SU-DHL-6 (cell line): ENCODE measurements around the gene ATXN7L1.

Experiments used
- H2AFZ ChIP-seq: fragments of 200-600 bp; sonication (generic); 2 replicates; pipeline ENCODE4 v1.6.1; 2014; ENCODE audit warnings: low read depth, mild to moderate bottlenecking, moderate library complexity, mixed read lengths, antibody characterized with exemption, low read length; ENCODE audit not compliant: severe bottlenecking
- H3F3A ChIP-seq: fragments of 200-600 bp; shearing (Covaris generic); 2 replicates; pipeline ENCODE4 v1.6.0; 2016; ENCODE audit warnings: antibody characterized with exemption, mild to moderate bottlenecking; ENCODE audit not compliant: insufficient read depth
- H3K27ac ChIP-seq: fragments of 200-600 bp; sonication (generic); 2 replicates; pipeline ENCODE4 v1.5.1; 2016; ENCODE audit warnings: low read depth, mild to moderate bottlenecking, low read length, moderate library complexity, mixed read lengths
- H3K27me3 ChIP-seq: fragments of 200-600 bp; sonication (generic), shearing (Covaris generic); 2 replicates; pipeline ENCODE4 v1.6.0; 2014; ENCODE audit warnings: mild to moderate bottlenecking, low read length
- H3K36me3 ChIP-seq: fragments of 200-600 bp; sonication (generic); 2 replicates; pipeline ENCODE4 v1.6.1; 2014; ENCODE audit warnings: mild to moderate bottlenecking, low read length, mixed read lengths
- H3K4me2 ChIP-seq: fragments of 300-600, 200-600 bp; shearing (Covaris generic), sonication (generic); 2 replicates; pipeline ENCODE4 v1.6.0; 2014; ENCODE audit warnings: low read length, low read depth, mild to moderate bottlenecking; ENCODE audit not compliant: poor library complexity, severe bottlenecking
- H3K4me3 ChIP-seq: fragments of 200-600 bp; sonication (generic); 2 replicates; pipeline ENCODE4 v1.5.1; 2014; ENCODE audit warnings: antibody characterized with exemption, low read length, mild to moderate bottlenecking, mixed read lengths; ENCODE audit not compliant: insufficient read depth, poor library complexity, severe bottlenecking
- H3K79me2 ChIP-seq: fragments of 200-600 bp; sonication (generic); 2 replicates; pipeline ENCODE4 v1.6.1; 2014; ENCODE audit warnings: mild to moderate bottlenecking, low read length, moderate library complexity; ENCODE audit not compliant: insufficient read depth
- H3K9ac ChIP-seq: fragments of 200-600 bp; sonication (generic); 2 replicates; pipeline ENCODE4 v1.7.0; 2014; ENCODE audit warnings: mild to moderate bottlenecking, low read length
- H3K9me2 ChIP-seq: fragments of 200-600 bp; sonication (generic); replicated peaks from 2 replicates; pipeline ENCODE4 v1.6.1; 2014; ENCODE audit warnings: low read length; ENCODE audit not compliant: insufficient read depth
- H3K9me3 ChIP-seq: fragments of 200-600 bp; sonication (generic); 2 replicates; pipeline ENCODE4 v1.6.1; 2014; ENCODE audit warnings: low read length, mixed read lengths; ENCODE audit not compliant: insufficient read depth
- H4K20me1 ChIP-seq: fragments of 200-600 bp; sonication (generic); 2 replicates; pipeline ENCODE4 v1.6.1; 2014; ENCODE audit warnings: low read depth, mild to moderate bottlenecking, antibody characterized with exemption, low read length, moderate library complexity, mixed read lengths
- CTCF ChIP-seq: fragments of 200-600 bp; sonication (generic); IDR thresholded peaks from one replicate; pipeline ENCODE4 v1.5.1; 2017; ENCODE audit warnings: antibody characterized with exemption, mild to moderate bottlenecking, low read length, moderate library complexity; ENCODE audit not compliant: insufficient read depth, poor library complexity, severe bottlenecking
- EZH2phosphoT487 ChIP-seq: fragments of 200-600 bp; sonication (generic), shearing (Covaris generic); conservative IDR thresholded peaks from 2 replicates; pipeline ENCODE4 v1.6.1; 2018; ENCODE audit warnings: mild to moderate bottlenecking, antibody characterized with exemption, low read length, moderate library complexity, mixed read lengths

Gene ATXN7L1

GRCh38 chr7:105857009-105857952 lies 19.1 kb downstream of the ATXN7L1 start:
- TF ChIP-seq EZH2phosphoT487 (no peak), CTCF (no peak)
- H3K4me3 ChIP-seq = no peak overlapping the region
- H3K36me3 ChIP-seq = no peaks in the 10 kb centered on the region
- no peak overlapping the region for H3K27ac ChIP-seq
- no peaks in the 10 kb centered on the region for H3K79me2 ChIP-seq
- H4K20me1 ChIP-seq = no peaks in the 10 kb centered on the region
- H3K9me2 ChIP-seq = no peaks in the 10 kb centered on the region
- no peaks in the 10 kb centered on the region for H3F3A ChIP-seq
- H2AFZ ChIP-seq = no peak overlapping the region
- H3K9ac ChIP-seq = no peak overlapping the region
- no peak overlapping the region for H3K4me2 ChIP-seq
- no peaks in the 10 kb centered on the region for H3K27me3 ChIP-seq
- H3K9me3 ChIP-seq = no peaks in the 10 kb centered on the region

- H3K27ac ChIP-seq = no peak overlapping the region
- no peaks in the 10 kb centered on the region for H3K27me3 ChIP-seq
- H3K9ac ChIP-seq = no peak overlapping the region
- no peak overlapping the region for H3K4me3 ChIP-seq
- TF ChIP-seq CTCF (no peak), EZH2phosphoT487 (no peak)
- no peaks in the 10 kb centered on the region for H3K9me2 ChIP-seq
- no peaks in the 10 kb centered on the region for H3K9me3 ChIP-seq
- H4K20me1 ChIP-seq = no peaks in the 10 kb centered on the region
- H3F3A ChIP-seq = no peaks in the 10 kb centered on the region
- no peaks in the 10 kb centered on the region for H3K36me3 ChIP-seq
- H3K4me2 ChIP-seq = no peak overlapping the region
- no peaks in the 10 kb centered on the region for H3K79me2 ChIP-seq
- H2AFZ ChIP-seq = no peak overlapping the region
Measured at GRCh38 chr7:105854498-105854897, 21.9 kb downstream of the ATXN7L1 start.

GRCh38 chr7:105853931-105854419 lies 22.4 kb downstream of the ATXN7L1 start:
- Histone ChIP-seq H3K27me3 (no peaks in the 10 kb centered on the region), H3K79me2 (no peaks in the 10 kb centered on the region), H3K9ac (no peak overlapping the region), H3K9me3 (no peaks in the 10 kb centered on the region), H3K27ac (no peak overlapping the region), H3K36me3 (no peaks in the 10 kb centered on the region), H3F3A (no peaks in the 10 kb centered on the region), H3K9me2 (no peaks in the 10 kb centered on the region), H4K20me1 (no peaks in the 10 kb centered on the region), H3K4me3 (no peak overlapping the region), H3K4me2 (no peak overlapping the region), H2AFZ (no peak overlapping the region)
- no peak for TF ChIP-seq CTCF
- TF ChIP-seq EZH2phosphoT487 = no peak
